Upper lobe of left lung (tissue), 4 donors: ENCODE data around the gene MGMT.

Experiments
- CTCF ChIP-seq, 6 experiments: fragments of 450-650 bp in 4 of 6; fragments of 200-600 bp in 2 of 6; sonication (generic) in 2 of 6; IDR thresholded peaks; one replicate each; pipeline ENCODE4 v1.5.1; 2016 to 2019; ENCODE audit warnings: antibody characterized with exemption in 6 of 6
- EP300 ChIP-seq, 4 donors: sonication (generic); formaldehyde crosslinking; IDR thresholded peaks; one replicate each; pipeline ENCODE4 v1.5.1; 2017; ENCODE audit warnings: antibody characterized with exemption in 4 of 4, control low read depth in 2 of 4
- POLR2A ChIP-seq, 4 donors: fragments of 450-650 bp; IDR thresholded peaks; one replicate each; pipeline ENCODE4 v1.5.1; 2016 to 2017; ENCODE audit warnings: antibody characterized with exemption in 4 of 4, mild to moderate bottlenecking in 2 of 4

GRCh38 chr10:129447486-129447885, 19.6 kb upstream of the MGMT start:
- TF ChIP-seq POLR2A (IDR thresholded peaks at IDR 0.05) (no peak), CTCF (IDR thresholded peaks at IDR 0.05) (no peak), EP300 (IDR thresholded peaks at IDR 0.05) (no peak)
